Lower leg skin (tissue), 4 donors: ENCODE results near the gene LEPROT. TPM values are rescaled to one million over a fixed set of nuclear protein-coding genes. Genes with fewer than 3 reads are reported as not detected.
"Not testable (repeated sequence)": the region's sequence is repeated elsewhere in the genome, so short reads cannot be mapped to it uniquely, and the experiment has no call there.

Source experiments
- DNase-seq, 2 donors: peaks; one replicate each; pipeline ENCODE4 v3.0.0-alpha.2; 2019; ENCODE audit warnings: low spot score in 2 of 2
- H3K4me3 ChIP-seq: fragments of 200-600 bp; sonication (generic); 2 replicates; pipeline ENCODE4 v1.5.1; 2017; ENCODE audit warnings: mild to moderate bottlenecking, low read depth; ENCODE audit not compliant: poor library complexity, severe bottlenecking
- CTCF ChIP-seq, 3 donors: fragments of 450-650 bp; IDR thresholded peaks; one replicate each; pipeline ENCODE4 v1.5.1; 2016; ENCODE audit warnings: antibody characterized with exemption in 3 of 3, mild to moderate bottlenecking in 3 of 3, moderate library complexity in 2 of 3
- POLR2A ChIP-seq, 2 donors: fragments of 450-650 bp; IDR thresholded peaks; one replicate each; pipeline ENCODE4 v1.6.1; 2016 to 2017; ENCODE audit warnings: antibody characterized with exemption in 2 of 2, mild to moderate bottlenecking in 1 of 2, moderate library complexity in 1 of 2
- WGBS, 2 donors: methylation state at CpG; one replicate each; pipeline ENCODE4 v1.1.5; 2018; 5-methylcytosine and 5-hydroxymethylcytosine counted together
- intact Hi-C: fragments of 100-400 bp; cut with DNase I; formaldehyde crosslinking; loops from one replicate; pipeline ENCODE4 v1.15.0; 2023; ENCODE audit warnings: low total_unique reads
- total RNA-seq, 4 donors: library from RNA; depleted of rRNA; stranded (reverse); fragments of >200 nt; gene quantifications; one replicate each; pipeline ENCODE4 v1.1.0, GENCODE V29; 2016

Gene LEPROT
- total RNA-seq, 4 donors from 2014 or later, result 28.5 to 49.2 (median 32.3) TPM

GRCh38 chr1:65445837-65446236, 25.4 kb downstream of the LEPROT start:
- intact Hi-C loops, result no loop called here
- DNase-seq, result no peak
- TF ChIP-seq POLR2A (IDR thresholded peaks at IDR 0.05), result no peak
- TF ChIP-seq CTCF (IDR thresholded peaks at IDR 0.05), result no peak
- H3K4me3 ChIP-seq, result no peak overlapping the region
- WGBS, 2 donors, result 98% methylated on average over 1 of the region's 1 CpG

DNA sequence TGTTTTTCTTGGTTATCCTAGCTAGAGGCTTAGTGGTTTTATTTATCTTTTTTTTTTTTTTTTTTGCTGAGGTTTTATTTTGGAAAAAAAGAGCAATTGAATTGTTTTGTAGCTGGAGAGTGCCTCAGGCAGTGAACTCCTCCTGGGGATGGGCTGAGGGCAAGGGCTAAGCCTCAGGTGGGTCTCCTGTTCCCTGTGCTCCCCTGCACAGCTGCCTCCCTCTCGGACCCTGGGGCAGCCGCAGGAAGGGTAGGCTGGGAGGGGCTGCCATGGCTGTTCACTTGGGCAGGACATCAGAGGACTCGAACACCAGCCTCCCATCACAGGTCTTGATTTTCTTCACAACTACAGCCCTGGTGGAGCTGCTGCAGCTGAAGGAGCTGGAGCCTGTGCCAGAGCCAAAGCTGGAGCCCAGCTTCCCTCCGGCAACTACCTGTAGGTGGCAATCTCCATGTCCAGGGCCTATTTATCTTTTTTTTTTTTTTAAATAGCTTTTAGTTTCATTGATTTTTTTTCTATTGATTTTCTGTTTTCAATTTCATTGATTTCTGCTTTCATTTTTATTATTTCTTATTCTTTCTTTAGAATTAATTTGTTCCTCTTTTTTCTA, 28.9 kb downstream of the LEPROT start:
- no peak for DNase-seq
- no peak overlapping the region for H3K4me3 ChIP-seq
- intact Hi-C loops, result no loop called here
- TF ChIP-seq CTCF (IDR thresholded peaks at IDR 0.05) (no peak), POLR2A (IDR thresholded peaks at IDR 0.05) (no peak)
- WGBS, 2 donors, result 93 to 98% methylated on average over 4 of the region's 4 CpGs

DNA sequence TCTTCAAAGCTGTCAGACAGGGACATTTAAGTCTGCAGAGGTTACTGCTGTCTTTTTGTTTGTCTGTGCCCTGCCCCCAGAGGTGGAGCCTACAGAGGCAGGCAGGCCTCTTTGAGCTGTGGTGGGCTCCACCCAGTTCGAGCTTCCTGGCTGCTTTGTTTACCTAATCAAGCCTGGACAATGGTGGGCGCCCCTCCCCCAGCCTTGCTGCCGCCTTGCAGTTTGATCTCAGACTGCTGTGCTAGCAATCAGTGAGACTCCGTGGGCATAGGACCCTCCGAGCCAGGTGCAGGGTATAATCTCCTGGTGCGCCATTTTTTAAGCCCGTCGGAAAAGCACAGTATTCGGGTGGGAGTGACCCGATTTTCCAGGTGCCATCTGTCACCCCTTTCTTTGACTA, 35.2 kb downstream of the LEPROT start:
- H3K4me3 ChIP-seq, DNase-seq, intact Hi-C loops: not testable (repeated sequence)
- WGBS, 2 donors, result 93 to 96% methylated on average over 7 to 10 of the region's 10 CpGs

DNA sequence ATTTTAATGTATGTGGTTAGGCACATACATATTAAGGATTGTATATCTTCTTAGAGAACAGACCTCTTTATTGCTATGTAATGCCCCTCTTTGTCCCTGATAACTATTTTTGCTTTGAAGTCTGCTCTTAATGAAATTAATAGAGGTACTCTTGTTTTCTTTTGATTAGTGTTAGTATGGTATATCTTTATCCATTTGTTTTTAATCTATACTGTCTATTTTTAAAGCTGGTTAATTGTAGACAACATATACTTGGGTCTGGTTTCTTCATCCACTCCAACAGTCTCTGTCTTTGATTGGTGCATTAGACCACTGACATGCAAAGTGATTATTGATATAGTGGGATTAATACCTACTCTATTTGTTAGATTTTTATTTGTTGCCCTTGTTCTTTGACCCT, 36.0 kb downstream of the LEPROT start:
- TF ChIP-seq POLR2A (IDR thresholded peaks at IDR 0.05) (no peak), CTCF (IDR thresholded peaks at IDR 0.05) (no peak)
- no peak overlapping the region for H3K4me3 ChIP-seq
- DNase-seq, result no peak
- intact Hi-C loops, result no loop called here

DNA sequence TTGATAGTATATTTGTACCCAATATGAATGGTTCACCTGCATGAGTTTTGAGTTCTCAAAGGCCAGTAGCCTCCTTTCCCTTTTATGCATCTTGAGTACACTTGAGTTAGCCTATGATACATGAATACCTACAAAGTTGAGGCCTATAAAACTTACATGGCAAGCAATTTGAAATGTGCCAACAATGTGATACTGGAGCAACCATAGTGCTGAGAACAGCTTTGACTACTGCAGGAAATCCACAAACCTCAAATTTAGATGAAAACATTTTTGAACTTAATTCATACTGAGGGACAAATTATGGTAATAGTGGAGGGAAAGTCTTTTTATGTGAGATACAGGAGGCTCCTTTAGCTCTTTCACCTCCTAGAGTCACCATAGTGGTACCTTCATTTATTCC, 37.4 kb downstream of the LEPROT start:
- TF ChIP-seq POLR2A (IDR thresholded peaks at IDR 0.05), result no peak
- no peak for TF ChIP-seq CTCF (IDR thresholded peaks at IDR 0.05)
- intact Hi-C loops, result no loop called here
- no peak for DNase-seq
- no peak overlapping the region for H3K4me3 ChIP-seq

DNA sequence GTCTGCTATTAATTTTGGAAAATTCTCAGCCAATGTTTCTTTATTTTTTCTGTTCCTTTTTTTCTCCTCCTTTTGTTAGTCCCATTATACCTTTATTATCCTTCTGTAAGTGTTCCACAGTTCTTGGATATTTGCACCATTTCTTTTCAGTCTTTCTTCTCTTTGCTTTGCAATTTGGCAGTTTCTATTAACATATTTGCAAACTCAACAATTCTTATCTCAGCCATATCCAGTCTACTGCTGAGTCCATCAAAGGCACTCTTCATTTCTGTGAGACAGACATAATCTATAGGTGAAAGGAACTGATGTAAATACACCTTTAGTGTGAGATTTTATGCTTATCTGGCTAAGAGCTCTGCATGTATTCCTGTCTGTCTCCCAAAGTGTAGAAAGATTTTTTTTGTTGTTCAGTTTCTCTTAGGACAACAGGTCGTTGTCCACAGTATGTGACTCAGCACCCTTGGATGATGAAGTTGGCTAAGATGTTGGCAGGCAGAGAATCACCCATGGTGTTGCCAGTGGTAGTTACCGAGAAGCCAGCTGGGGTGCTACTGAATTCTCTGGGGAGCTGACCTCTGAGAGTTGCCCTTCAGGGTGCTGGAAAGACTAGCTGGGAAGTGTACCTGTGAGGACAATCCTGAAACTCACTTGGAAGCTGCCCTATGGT, 38.4 kb downstream of the LEPROT start:
- H3K4me3 ChIP-seq, result no peak overlapping the region
- DNase-seq, result no peak
- intact Hi-C loops, result no loop called here
- TF ChIP-seq CTCF (IDR thresholded peaks at IDR 0.05), result no peak
- no peak for TF ChIP-seq POLR2A (IDR thresholded peaks at IDR 0.05)
- WGBS, 2 donors, result 43 to 74% methylated on average over 2 of the region's 2 CpGs
